Astrocyte of the hippocampus (primary cell): Measurements from ENCODE around the gene ZNF423.

ENCODE experiments used
- DNase-seq: peaks from one replicate; pipeline ENCODE4 v3.0.0; 2011; ENCODE audit warnings: low read depth, low spot score

Gene ZNF423

DNA sequence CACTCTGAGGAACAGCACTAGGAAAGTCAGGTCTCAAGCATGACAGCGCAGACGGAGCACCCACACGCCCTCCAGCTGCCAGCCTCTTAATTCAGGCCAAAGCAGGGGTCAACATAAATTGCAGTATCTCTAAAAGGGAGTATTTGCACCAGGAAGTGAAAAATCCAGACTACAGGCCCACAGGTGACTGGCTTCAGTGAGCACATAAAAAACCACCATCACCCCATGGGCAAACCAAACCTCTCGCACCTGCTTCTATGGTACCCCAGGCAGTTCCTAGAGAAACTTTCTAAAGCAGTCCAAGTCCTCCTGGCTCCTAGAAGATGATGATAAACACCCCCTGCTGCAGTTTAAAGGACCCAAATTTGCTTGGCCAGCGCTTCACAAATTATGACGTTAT, 129.8 kb downstream of the ZNF423 start:
- no peak for DNase-seq

DNA sequence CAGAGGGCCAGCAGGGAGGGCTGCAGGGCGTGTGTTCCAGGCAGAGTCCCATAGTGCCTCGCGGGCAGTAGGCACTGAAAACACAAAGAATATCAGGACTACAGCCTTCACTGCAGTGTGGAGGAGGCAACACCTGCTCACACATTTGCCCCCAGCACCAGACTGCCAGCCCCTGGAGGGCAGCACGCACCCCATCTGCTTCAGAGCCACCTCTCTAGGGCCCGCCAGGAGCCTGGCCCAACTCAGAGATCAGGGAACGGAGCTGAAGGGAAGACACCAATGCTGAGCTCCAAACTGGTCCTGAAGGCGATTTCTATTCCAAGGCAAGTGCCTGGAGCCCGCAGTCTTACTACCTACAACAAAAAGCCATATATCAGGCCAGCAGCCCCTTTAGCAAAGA, 130.3 kb downstream of the ZNF423 start:
- DNase-seq: no peak

DNA sequence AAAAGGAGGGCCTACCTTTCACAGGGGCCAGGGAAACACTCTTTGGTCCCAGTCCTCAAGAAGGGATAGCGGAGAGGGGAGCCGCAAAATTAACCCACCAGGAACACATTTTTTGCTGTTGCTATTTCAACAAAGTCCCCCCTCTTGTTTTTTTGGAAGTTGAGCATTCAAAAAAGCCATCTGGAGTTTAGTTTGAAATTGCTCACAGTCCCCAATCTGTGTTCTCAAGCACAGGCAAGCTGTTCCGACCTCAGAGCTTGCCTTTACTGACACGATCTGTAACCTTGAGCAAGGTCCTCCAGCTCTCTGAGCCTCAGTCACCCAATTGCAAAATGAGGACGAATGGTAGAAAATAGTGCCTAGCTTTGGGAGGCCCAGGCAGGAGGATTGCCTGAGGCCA, 131.1 kb downstream of the ZNF423 start:
- no peak for DNase-seq

DNA sequence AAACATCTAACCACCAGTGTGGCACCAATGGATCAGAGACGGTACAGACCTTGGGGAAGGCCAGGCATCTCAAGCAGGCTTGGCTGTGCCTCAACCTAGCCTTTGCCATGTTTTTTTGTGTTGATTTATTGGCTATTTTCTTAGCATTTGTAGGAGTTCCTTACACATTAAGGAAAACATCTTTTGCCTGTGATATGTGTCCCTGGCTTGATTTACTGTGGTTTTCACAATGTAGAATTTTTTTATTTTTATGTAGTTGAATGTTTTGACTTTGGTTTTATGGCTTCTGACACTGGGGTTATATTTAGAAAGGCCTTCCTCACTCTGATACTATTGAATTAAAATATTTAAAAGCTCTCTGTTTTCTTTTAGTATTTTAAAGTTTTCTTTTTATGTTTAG, 132.6 kb downstream of the ZNF423 start:
- DNase-seq: no peak

DNA sequence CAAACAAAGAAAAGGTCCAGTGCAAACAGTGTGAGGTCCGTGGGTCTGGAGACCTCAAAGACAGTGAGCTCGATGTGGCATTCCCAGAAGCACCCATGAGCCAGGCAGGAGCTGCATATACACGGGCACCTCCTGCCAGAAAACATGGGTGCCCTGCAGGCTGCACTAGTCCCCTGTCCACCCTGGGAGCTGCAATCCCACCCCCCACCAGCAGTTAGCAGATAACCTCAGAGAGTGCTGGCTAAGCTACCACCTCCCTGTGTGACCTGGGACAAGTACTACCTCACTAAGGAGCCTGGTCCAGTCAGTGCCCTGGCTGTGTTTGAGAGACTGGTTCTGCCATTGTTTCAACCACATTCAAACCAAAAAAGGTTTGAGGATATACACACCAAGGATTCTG, 135.7 kb downstream of the ZNF423 start:
- no peak for DNase-seq

DNA sequence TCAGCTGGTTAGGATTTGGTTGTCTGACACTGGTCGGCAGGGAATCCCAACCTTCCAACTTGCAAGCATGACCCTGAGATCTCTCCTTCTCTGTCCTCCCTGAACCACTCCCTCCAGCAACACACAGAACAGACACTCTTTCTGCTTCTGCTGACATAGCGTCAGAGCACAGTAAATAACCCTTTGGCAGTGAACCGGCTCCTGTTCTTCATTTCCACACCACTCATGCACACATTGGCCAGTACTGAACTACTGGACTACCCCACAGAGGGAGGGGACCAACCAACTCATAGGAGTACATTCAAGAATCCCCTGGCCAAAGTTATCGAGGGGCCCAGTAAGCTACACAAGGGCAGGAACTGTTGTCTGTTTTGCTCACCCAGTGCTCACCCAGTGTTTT, 138.2 kb downstream of the ZNF423 start:
- no peak for DNase-seq

DNA sequence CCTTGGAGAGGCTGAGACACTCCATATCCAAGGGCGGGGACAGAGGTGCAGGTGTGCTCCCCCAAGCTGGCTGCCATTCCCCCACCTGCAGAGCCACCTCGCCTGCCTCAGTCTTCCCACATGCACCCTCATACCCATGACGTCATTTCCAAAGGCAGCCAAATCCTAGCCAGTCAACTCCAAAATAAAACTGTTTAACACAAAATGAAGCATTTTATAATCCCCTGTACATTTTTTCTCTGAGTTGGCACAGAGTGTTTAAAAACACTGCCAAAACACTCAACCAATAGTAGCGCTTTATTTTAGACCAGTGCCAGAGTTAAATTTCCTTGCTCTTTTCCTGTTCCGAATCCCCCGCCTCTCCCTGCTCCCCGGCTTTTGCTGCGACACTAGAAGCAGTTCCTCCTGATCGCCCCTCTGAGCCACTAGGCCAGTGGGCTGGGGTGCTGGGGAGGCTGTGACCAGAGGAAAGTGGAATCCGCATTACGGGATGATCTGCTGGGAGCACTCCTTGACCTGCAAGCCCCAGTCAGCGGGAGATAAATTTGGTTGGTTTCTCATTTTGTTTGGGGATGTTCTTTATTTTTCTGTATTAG, 139.5 kb downstream of the ZNF423 start:
- DNase-seq: no peak

DNA sequence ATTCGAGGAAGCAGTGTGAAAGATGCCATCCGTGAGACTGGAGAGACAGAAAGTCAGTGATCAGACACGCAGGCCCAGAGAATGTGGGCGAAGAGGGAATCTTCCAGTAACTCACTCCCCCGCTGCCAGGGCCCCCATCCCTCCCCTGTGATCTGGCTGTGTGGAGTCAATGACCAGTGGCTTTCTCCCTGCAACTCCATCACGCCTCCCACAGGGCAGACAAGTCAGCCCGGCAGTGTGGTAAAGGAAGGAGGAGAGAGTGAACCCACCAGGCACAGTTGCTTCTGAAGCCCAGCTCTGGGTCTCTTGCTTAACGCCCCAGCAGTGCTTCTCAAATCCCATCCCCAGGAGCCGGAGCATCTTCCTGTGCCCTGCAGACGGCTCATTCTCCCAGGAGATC, 142.1 kb downstream of the ZNF423 start:
- no peak for DNase-seq

DNA sequence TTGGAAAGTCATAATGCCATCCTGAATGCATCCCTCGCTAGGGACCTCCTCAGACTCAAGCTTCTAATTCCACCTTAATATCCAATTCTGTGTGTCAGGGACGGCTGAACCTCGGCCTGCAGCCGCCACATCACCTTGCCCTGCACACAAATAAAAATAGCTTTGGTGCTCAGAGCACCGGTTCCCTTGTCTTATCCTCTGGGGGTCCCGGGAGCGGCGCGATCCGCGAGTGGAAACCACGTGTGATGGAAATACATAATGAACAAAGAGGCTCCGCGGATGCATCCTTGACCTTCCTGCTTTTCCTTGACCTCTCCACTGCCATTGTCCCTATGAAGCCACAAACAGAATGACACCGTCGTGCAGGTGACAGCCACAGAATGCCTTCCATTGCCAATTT, 143.4 kb downstream of the ZNF423 start:
- no peak for DNase-seq

DNA sequence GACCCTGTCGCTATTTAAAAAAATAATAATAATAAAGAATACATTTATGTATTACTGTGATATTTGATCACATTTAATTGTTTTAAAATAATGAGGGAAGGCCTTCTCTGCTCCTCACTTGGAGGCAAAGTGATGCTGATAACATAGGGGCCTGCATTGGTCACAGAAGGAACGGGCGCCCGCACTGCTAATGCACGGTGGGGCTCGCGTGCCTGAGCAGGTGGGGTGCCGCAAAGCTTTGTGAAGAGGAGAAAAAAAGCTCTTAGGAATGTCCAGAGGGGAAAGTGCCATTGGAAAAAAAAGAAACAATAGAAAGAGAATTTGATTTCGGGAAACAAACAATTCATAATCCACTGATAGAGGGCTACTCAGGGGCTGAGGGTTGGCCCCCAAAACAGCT, 143.8 kb downstream of the ZNF423 start:
- no peak for DNase-seq

DNA sequence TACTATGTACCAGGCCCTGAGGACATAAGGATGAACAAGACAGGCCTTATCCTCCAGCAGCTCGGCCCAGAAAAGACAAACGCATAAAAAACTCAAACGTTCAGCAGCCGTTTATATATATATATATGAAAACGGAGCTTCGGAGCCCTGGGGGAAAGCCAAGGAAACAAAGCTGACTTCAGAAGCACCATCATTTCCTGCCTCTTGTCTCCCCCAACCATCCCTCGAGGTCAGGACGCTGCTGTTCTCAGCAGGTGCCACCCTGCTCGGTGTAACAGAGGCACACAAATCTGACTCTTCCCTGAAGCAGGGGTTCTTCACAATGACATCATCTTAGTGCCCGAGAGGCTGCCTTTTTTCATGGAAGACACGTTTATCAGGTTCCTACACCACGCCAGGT, 146.9 kb downstream of the ZNF423 start:
- no peak for DNase-seq

DNA sequence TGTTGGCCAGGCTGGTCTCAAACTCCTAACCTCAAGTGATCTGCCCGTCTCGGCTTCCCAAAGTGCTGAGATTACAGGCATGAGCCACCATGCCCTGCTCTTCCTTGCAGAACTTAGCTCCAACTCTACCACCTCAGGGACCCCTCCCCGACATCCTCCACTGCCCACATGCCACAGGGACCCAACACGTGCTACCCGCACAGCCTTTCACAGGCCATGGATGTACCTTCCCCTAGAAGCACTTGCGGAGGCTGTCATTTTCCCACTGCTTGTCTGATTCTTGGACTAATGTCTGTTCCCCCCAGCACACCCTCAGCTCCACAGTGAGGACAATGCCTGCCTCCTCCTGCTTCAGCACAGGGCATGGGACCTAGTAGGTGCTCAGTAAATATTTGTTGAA, 147.4 kb downstream of the ZNF423 start:
- no peak for DNase-seq

DNA sequence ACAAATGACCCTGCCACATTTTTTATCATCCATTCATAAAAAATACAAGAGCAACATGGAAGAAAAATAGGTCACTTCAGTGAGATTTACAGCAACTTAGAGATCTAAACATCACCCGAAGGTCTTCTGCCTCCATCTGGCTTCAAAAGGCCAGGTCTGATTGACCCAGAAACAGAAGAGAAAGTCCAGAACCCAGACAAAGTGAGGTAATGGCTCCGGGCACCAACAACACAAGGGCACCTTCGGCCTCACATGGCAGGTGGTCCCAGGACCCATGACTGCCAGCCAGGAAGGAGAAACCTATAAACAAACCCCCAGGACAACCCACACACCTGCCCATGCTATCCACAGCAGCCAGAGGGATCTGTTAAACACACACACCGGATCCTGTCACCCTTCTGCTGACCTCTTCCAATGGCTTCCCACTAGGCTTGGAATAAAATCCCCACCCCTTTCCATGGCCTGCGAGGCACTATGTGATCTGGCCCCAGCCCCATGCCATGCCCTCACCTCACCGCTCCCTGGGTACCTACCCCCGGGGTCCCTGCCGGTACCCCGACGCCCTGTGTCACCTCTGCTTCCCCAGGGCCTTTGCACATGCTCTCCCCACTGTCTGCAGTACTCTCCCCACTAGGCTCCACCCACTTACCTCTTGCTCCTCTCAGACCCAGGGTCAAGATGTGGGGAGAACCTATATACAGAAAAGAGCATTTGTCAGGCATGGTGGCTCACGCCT, 149.1 kb downstream of the ZNF423 start:
- no peak for DNase-seq

DNA sequence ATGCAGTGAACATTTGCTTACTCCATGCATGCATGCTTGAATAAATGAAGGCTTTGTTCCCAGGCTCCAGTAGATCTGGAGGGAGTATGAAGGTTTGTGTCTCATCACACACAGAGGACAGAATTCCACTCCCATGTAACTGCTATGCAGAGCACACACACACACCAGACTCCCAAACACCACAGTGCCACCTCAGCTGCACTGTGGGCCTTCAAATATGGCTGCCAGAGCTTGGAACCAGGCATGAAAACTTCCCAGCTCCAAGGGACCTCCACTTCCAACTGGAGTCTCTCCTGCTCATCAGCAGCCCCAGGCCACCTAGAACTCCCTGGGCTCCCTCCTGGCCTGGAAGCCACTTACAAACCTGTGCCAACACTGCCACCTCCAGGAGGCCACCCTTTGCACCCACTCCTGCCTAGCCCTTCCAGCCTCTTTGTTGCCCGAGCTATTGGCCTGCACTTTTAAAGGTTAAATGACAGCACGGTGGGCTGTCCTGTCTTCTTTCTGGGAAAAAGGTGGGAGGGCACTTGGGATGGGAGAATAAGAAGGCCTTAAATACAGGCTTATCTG, 151.2 kb downstream of the ZNF423 start:
- no peak for DNase-seq

DNA sequence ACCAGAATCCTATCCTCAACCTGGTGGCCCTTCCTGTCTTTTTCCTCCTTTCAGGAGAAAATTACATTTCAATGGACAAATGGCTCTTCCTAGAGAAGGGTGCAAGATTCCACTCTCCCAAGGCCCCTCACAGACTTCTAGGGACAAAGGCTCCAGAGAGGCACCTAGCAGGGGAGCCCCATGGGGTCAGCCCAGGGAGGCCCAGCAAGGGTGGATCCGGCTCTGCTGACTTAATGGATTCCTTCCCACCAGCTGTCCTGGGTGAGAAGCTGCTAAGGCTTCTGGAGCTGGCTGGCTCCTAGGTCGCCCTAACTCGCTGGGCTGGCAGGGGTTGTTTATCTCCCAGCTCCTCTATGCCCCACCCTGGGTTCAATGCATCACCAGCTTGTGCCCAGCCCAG, 152.4 kb downstream of the ZNF423 start:
- DNase-seq: no peak

DNA sequence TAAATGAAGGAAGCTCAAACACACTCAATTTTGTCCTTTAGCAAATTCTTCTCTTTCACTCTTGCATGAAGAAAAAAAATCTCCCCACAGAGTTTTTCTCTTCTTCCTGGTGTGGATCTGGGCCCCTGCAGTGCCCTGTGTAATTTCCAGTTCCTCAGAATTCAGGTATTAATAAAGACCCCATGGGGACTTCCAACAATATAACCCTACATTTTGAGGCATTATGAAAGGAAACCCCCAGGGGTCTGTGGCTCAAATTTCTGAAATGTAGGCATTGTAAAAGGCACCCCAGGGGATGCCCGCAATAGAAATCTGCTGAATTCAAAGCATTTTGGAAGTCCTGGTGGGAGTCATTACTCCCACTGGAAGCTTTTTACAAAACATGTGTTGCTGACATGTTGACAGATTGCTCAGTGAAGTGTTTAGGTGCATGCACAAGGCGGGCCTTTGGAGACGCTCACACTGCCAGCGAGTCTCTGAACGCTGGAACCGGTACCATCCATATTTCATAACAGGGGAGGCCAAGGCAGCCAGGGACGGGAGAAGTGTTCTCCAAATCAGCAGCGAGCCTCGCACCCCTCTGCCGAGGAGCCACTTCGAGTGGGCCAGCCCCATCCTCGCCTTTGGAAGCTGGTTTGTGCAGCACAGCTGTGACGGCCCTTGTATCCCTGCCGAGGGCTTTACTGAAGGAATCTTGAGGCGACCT, 154.0 kb downstream of the ZNF423 start:
- DNase-seq: peak; percentile 74

DNA sequence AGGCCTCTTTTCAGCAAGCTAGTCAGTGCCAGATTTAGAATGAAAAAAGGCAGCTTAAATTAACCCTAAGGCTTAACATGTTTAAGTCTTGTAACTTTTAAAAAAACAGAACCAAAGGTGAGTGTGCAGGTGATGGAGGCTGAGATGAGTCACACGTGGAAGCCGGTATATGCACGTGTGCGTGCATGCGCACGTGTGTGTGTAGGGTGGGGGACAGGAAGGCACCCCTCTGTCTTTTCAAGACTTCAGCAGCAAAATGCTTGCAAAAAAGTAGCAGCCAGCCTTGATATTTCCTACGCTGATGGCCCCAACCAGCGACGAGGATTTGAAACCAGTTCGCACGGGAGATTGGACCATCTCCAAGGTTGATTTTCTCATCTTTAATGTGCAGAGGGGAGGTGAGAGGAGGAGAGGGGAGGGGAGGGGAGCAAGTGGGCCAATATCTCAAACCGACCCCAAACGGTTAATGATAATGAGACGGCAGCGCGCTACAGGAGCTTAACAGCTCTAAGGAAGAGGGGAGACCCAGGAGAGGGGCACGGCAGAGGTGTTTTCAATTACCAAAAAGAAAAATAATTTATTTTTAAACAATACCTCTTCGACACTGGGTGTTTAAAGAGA, 154.7 kb downstream of the ZNF423 start:
- DNase-seq: peak; percentile 43

DNA sequence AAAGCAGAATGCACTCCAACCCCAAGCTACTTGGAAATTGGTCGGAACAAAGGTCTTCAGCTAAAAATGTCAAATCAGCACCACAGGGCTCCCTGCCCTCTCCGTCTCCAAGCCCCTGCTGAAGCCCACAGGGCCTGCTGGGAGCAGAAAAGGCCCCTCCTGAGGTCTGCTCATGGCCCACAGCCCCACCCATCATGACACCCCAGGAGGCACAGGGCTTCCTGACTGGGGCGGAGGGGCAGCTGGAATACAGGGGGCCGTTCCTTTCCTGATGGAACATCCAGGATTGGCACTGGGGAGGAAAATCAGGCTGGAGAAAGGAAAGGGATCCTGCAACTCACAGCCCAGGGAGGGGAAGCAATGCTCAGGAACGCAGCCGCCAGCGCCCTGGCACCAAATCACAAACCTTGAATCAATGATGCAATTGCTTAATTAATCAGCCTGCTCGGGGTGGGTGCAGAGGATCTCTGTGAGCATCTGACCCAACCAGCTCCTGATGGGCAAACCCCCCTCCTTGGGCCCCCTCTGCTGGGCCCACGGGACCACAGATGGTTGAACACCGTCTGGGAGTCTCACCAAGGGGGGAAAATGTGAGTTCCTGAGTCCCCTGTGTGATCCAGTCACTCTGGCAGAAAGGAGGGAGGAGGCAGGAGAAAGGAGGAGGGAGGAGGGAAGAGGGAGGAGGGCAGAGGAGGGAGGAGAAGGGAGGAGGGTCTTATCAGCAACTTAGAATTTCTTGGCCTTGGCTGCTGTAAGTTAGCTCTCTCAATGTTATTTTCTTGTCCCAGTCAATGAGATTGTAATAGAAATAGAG, 155.5 kb downstream of the ZNF423 start:
- DNase-seq: peak; percentile 75

DNA sequence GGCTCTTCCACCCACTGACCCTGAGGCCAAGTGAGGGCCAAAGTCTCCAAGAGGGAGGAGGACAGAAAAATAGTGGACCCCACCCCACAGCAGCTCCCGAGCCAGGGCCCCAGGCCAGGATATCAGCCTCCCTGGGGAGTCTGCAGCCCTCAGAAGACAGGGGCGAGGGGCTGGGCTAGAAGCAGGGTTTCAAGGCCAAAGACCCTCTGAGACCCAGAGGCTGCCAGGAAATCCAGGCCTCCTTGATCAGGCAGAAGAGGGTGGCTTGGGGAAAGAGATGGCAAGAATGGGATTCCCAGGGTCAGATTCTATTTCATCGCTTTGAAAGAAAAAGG, 156.1 kb downstream of the ZNF423 start:
- DNase-seq: peak; percentile 8

DNA sequence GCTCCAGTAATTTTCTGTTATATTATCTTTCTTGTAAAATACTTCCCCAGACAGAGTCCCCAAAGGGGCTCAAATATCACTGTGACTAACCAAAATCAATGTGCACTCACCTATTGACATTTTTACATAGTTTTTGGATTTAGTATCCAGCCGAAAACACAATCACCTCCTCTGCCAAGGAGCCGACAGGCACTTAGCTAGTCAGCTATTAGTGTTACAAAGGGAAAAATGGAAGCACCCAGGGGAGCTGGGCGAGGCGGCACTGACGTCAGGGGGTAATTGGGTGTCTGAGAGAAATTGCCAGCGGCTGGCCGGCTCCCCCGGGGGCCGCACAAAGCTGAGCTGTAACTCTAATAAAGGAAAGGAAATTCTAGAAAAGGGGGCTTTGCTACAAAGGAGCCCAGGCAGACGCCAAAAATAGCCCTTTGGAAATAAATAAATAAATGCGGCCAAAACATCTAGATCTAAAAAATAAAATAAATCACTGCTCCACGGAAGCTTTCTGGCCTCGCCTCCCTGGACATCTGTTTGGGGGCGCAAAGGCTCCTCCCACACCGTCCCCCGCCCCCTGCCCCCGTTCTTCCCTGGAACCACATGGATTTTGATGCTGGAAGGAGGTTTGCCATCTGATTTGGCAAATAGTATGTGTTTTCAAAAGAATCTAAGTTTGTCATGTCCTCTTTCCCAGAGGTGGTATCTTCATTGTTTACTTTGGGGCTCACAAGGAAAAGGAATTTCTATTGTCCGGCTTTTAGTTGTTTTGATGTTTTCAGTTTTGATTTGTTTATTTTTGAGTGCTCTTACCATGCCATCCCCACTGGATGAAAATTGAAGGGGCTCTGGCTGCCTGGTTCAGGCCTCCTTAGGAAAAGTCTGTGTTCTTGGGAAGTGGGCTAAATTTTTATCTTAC, 156.7 kb downstream of the ZNF423 start:
- DNase-seq: peak; percentile 71

DNA sequence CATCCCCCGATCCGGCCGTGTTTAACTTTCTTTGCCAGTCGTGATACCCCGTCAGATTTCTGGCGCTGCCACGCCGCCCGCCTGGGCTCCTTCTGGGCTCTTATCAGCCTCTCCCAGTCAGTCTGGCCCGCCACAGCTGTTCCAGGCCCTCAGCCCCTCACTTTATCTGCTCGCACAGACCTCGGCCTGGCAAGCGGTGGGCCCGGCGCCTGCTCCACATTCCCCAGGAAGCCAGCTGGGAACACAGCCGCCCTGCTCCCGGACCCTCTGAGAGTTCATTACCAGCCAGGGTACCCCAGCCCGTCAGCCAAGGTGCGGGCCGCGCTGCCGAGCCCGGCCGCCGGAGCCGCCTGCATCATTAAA, 157.5 kb downstream of the ZNF423 start:
- DNase-seq: peak; percentile 66
